Sigmoid colon (tissue), 4 donors: Measurements from ENCODE around the gene RSPRY1.

Experiments used
- CTCF ChIP-seq, 4 experiments: fragments of 450-650 bp in 3 of 4; fragments of 200-600 bp in 1 of 4; IDR thresholded peaks; one replicate each; pipeline ENCODE4 v1.5.1; 2016 to 2019; ENCODE audit warnings: antibody characterized with exemption in 4 of 4, mild to moderate bottlenecking in 3 of 4, moderate library complexity in 2 of 4
- EP300 ChIP-seq, 4 donors: sonication (generic); formaldehyde crosslinking; IDR thresholded peaks; one replicate each; pipeline ENCODE4 v1.6.1; 2017; ENCODE audit warnings: antibody characterized with exemption in 4 of 4
- POLR2A ChIP-seq, 2 donors: fragments of 450-650 bp; IDR thresholded peaks; one replicate each; pipeline ENCODE4 v1.6.1; 2016; ENCODE audit warnings: antibody characterized with exemption in 2 of 2, mild to moderate bottlenecking in 2 of 2, moderate library complexity in 2 of 2

GRCh38 chr16:57188711-57189002 is 2.5 kb downstream of the RSPRY1 start:
- no peak for TF ChIP-seq POLR2A (IDR thresholded peaks at IDR 0.05)
- TF ChIP-seq CTCF (IDR thresholded peaks at IDR 0.05), result no peak
- TF ChIP-seq EP300 (IDR thresholded peaks at IDR 0.05), result no peak
